ENCODE measurements around the gene CAD.

Gene CAD

GRCh38 chr2:27247893-27248292 is 30.7 kb downstream of the CAD start:
- TF ChIP-seq POLR2A (IDR thresholded peaks at IDR 0.05; ENCODE audit: low read length) (no peak), GATA1 (IDR thresholded peaks at IDR 0.05; ENCODE audit: low read depth, low read length) (no peak)
- no peak for DNase-seq

DNA sequence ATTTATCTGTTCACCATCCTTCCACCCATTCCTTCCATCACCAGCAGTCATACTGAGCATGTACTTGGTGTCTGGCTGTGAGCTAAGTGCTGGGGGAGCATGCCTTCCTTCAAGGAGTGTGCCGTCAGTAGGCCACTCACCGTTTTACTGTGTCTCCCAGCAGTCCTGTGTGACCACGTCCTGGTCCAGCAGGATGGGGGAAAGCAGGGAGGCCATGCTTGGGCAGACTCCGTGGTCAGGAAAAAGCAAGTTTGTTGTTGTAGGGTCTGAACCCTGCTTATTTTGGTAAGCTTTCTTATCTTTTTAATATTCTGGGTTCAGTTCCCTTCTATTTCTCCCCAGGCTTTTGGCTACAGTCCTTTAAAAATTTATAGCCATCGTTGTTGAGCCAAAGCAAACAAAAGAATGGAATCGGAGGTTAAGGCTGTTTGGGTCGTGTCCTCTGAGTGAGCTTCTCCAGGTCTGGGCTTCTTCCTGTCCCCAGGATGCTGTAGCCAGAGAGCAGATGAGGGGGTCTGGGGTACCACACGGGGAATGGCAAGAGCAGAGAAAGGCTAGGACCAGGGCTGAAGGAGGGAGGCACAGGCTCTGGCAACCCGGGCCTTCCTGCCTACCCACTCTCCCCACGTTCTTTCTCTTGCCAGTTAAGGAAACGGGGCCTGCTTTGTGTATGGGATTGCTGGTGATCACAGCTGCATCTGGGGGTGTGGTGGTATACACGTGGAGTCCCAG is 32.2 kb downstream of the CAD start:
- TF ChIP-seq GATA1 (IDR thresholded peaks at IDR 0.05; ENCODE audit: low read depth, low read length) (no peak), POLR2A (IDR thresholded peaks at IDR 0.05; ENCODE audit: low read length) (no peak)
- DNase-seq: no peak

GRCh38 chr2:27249891-27250651 is 32.9 kb downstream of the CAD start:
- TF ChIP-seq GATA1 (IDR thresholded peaks at IDR 0.05; ENCODE audit: low read depth, low read length) (no peak), POLR2A (IDR thresholded peaks at IDR 0.05; ENCODE audit: low read length) (no peak)

DNA sequence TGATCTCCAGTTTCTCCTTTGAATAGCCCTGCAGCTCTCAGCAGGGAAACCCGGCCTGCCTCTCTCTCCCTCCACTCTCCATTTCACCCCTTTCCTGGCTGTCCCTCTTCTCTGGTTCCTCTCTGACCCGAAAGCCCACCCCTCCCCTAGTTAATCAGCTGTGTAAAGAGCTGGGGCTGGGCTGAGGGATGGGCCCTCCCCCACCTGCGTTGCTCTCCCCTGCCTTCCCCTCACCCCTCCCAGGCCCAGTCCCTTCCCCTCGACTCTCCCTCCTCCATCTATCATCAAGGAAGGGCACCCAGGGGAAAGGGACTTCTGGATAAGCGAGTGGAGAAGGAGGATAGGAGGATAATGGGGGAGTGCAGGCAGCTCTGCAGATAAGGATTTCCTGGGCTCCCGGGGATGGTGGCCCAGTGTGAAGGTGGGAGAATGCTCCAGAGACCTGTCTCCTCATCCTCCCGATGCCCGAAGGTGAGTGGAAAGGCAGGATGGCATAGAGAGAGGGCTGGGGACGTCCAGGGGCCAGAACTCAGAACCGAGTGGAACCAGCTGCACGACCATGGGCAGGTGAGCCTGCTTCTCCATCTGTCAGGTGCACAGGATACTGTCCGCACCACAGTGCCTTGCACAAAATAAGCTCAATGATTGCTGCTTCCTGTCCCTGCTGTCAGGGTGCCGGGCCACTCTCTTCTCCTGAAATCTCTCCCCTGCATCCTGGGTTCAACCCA is 33.6 kb downstream of the CAD start:
- TF ChIP-seq GATA1 (IDR thresholded peaks at IDR 0.05; ENCODE audit: low read depth, low read length): no peak
- TF ChIP-seq POLR2A (IDR thresholded peaks at IDR 0.05; ENCODE audit: low read length): no peak

More at GRCh38 chr2:27249891-27250651, 32.9 kb downstream of the CAD start:
- peak; percentile 68 to 70 for DNase-seq

DNA sequence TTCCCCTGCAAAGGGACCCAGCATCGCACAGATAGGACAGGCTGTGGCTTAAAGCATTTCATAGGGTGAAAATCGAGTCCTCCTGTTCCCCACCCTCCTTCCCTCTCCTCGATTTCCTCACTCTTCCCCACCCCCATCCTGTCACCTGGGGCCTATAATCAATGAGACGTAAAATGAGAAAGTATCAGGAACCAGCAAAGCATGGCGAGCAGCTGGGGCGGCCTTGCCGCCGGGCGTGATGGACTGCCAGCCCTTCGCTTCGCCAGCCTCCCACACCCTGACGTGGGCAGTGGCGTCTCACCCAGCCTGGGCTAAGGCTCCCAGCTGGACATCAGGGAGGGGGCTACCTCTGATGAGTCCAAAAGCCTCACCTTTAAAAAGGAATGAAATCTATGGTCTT is 34.6 kb downstream of the CAD start:
- DNase-seq: no peak
- TF ChIP-seq GATA1 (IDR thresholded peaks at IDR 0.05; ENCODE audit: low read depth, low read length) (no peak), POLR2A (IDR thresholded peaks at IDR 0.05; ENCODE audit: low read length) (no peak)

More for the DNA sequence above, 33.6 kb downstream of the CAD start:
- DNase-seq: no peak

DNA sequence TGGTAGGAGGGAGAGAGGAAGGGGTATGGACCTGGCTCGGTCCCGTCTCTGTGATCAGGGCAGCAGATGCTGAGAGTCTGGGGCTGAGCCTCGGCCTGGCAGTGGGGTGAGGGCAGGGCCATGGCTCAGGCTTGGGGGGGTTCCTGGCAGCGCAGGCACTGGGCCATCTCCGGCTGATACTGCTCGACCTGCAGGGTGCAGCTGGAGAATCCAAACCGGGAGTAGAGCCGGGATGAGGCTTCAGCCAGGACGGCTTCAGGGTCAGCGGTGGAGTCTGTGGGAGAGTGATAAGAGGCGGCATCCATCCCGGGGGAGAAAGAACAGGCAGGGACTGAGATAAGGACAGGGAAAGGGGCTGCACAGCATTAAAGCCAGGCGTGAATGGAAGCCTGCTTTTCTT is 38.0 kb downstream of the CAD start:
- no peak for DNase-seq
- no peak for TF ChIP-seq GATA1 (IDR thresholded peaks at IDR 0.05; ENCODE audit: low read depth, low read length)
- no peak for TF ChIP-seq POLR2A (IDR thresholded peaks at IDR 0.05; ENCODE audit: low read length)

- DNase-seq: no peak
- TF ChIP-seq POLR2A (IDR thresholded peaks at IDR 0.05; ENCODE audit: low read length): no peak
- TF ChIP-seq GATA1 (IDR thresholded peaks at IDR 0.05; ENCODE audit: low read depth, low read length): no peak
Observed at GRCh38 chr2:27255660-27256059, 38.5 kb downstream of the CAD start.

GRCh38 chr2:27256855-27257454 is 39.8 kb downstream of the CAD start:
- no peak for TF ChIP-seq POLR2A (IDR thresholded peaks at IDR 0.05; ENCODE audit: low read length)
- TF ChIP-seq GATA1 (IDR thresholded peaks at IDR 0.05; ENCODE audit: low read depth, low read length): no peak
- DNase-seq: no peak

GRCh38 chr2:27258051-27258450 is 40.9 kb downstream of the CAD start:
- TF ChIP-seq GATA1 (IDR thresholded peaks at IDR 0.05; ENCODE audit: low read depth, low read length) (no peak), POLR2A (IDR thresholded peaks at IDR 0.05; ENCODE audit: low read length) (no peak)
- DNase-seq: no peak

DNA sequence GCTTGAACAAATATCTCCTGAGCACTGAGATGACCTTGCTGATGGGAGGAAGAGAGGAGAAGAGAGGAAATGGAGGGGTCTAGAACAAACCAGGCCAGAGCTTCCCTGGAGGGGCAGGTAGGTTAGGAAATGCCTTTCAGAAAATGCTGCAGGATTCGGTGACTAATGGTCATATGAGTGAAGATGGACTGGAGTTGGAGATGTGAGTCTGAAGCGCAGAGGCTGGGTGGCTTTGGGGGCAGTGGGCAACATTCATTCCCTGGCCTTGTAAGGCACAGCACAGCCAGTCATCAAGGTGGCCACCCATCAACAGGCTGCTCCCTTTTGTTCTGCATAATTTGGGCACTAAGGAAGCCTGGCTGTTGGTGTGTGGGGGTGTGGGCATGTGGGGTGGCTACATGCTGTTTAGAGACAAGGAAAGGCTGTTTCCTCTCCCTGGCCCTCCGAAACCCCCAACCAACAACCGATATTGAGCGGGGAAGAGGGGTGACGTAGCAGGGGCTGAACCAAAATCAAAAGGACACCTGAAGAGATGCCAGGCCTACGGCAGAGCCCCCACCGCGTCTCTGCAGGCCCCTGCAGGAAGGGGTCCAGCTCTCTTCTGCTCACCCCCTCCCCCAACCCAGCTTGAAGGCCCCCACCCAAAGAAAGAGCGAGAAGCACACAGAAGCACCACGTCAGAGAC is 44.2 kb downstream of the CAD start:
- TF ChIP-seq GATA1 (IDR thresholded peaks at IDR 0.05; ENCODE audit: low read depth, low read length) (no peak), POLR2A (IDR thresholded peaks at IDR 0.05; ENCODE audit: low read length) (no peak)
- no peak for DNase-seq

- TF ChIP-seq GATA1 (IDR thresholded peaks at IDR 0.05; ENCODE audit: low read depth, low read length) (no peak), POLR2A (IDR thresholded peaks at IDR 0.05; ENCODE audit: low read length) (no peak)
- DNase-seq: no peak
Observed at GRCh38 chr2:27261926-27262298, 44.7 kb downstream of the CAD start.

- TF ChIP-seq GATA1 (IDR thresholded peaks at IDR 0.05; ENCODE audit: low read depth, low read length) (no peak), POLR2A (IDR thresholded peaks at IDR 0.05; ENCODE audit: low read length) (no peak)
- peak; percentile 66 to 78 for DNase-seq
Observed at GRCh38 chr2:27262379-27263286, 45.5 kb downstream of the CAD start, which contains the start of gene SLC30A3. Gene SLC30A3, minus strand, starts transcription at chr2:27263047. Its CDS starts 141 bp downstream, at chr2:27262906.

Data from erythroblast (primary cell).